ENCODE measurements around the gene STARD5. TPM values are rescaled to one million over a fixed set of nuclear protein-coding genes. Genes with fewer than 3 reads are reported as not detected.
A peak's percentile ranks its signal among the peaks of the same experiment; 100 is the strongest.

The STARD5 gene
- total and polyA plus RNA-seq, 2 experiments from 2014 or later = 3.8 to 10.1 TPM

DNA sequence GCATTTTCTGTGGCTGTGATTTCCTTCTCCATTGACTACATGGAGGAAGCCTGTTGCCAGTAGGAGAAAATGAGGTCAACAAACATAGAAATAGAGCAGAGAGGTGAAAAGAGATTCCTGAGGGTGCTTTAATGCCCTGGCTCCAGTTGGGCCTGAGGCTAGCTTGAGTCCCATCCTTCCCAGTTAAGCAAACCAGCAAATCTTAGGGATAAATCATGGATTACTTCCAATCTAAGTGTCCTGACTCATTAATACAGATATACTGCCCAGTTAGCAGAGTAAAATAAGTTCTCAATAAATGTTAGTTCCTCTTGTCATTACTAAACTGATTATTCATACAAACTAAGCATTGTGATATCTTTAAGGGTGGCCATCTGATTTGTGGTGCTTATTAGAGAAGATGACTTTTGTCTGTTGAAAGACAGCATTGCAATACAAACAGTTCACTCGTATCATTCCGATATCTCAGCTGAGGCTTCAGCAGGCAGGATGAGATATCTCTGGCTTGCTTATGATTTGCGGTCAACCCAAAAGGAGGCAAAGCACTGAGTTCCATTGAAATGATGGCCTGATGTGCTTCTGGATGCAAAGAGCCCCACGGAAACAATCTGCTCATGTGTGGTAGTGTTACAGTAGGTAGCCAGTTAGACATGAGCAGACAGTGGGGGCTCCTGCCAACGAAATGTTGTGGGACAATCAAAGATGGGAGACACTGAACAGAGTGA, 6.6 kb upstream of the STARD5 start:
- H3K27ac Mint-ChIP-seq = peak overlapping the region; percentile 26; the same call in 1 of the 2 replicates
- H3K36me3 Mint-ChIP-seq (ENCODE audit: low read depth) = no peaks in the 10 kb centered on the region
- Histone ChIP-seq H3K27me3 (ENCODE audit: insufficient read depth) (no peaks in the 10 kb centered on the region), H3K36me3 (ENCODE audit: insufficient read depth) (no peaks in the 10 kb centered on the region), H3K4me3 (no peak overlapping the region), H2AFZ (no peak overlapping the region), H4K20me1 (replicated peaks; ENCODE audit: insufficient read depth) (no peaks in the 10 kb centered on the region), H3K4me2 (no peak overlapping the region), H3K27ac (ENCODE audit: low read depth) (no peak overlapping the region), H3F3A (replicated peaks; ENCODE audit: low read depth) (no peaks in the 10 kb centered on the region), H3K9me2 (ENCODE audit: insufficient read depth) (no peaks in the 10 kb centered on the region), H3K4me1 (ENCODE audit: insufficient read depth) (no peaks in the 10 kb centered on the region), H3K79me2 (replicated peaks; ENCODE audit: insufficient read depth) (no peaks in the 10 kb centered on the region)
- H3K27me3 Mint-ChIP-seq (ENCODE audit: insufficient read depth, low read depth, poor library complexity) = peaks cover 8% of the 10 kb centered on the region
- no peak overlapping the region for H3K4me3 Mint-ChIP-seq
- no peak for DNase-seq (ENCODE audit: low spot score)
- no peaks in the 10 kb centered on the region for H3K9me3 Mint-ChIP-seq
- TF ChIP-seq POLR2AphosphoS5 (IDR thresholded peaks at IDR 0.05; ENCODE audit: low read depth) (no peak), CREB1 (CRISPR knock-in tag; IDR thresholded peaks at IDR 0.05; ENCODE audit: low read depth) (no peak), EZH2 (IDR thresholded peaks at IDR 0.05; ENCODE audit: low read depth, unreplicated experiment) (no peak), ZNF114 (CRISPR knock-in tag; IDR thresholded peaks at IDR 0.05) (no peak)
- TF ChIP-seq, protein P1, sequence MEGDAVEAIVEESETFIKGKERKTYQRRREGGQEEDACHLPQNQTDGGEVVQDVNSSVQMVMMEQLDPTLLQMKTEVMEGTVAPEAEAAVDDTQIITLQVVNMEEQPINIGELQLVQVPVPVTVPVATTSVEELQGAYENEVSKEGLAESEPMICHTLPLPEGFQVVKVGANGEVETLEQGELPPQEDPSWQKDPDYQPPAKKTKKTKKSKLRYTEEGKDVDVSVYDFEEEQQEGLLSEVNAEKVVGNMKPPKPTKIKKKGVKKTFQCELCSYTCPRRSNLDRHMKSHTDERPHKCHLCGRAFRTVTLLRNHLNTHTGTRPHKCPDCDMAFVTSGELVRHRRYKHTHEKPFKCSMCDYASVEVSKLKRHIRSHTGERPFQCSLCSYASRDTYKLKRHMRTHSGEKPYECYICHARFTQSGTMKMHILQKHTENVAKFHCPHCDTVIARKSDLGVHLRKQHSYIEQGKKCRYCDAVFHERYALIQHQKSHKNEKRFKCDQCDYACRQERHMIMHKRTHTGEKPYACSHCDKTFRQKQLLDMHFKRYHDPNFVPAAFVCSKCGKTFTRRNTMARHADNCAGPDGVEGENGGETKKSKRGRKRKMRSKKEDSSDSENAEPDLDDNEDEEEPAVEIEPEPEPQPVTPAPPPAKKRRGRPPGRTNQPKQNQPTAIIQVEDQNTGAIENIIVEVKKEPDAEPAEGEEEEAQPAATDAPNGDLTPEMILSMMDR (conservative IDR thresholded peaks at IDR 0.05; ENCODE audit: low read depth in 2 of 2) = no peak
- TF ChIP-seq, protein P2, sequence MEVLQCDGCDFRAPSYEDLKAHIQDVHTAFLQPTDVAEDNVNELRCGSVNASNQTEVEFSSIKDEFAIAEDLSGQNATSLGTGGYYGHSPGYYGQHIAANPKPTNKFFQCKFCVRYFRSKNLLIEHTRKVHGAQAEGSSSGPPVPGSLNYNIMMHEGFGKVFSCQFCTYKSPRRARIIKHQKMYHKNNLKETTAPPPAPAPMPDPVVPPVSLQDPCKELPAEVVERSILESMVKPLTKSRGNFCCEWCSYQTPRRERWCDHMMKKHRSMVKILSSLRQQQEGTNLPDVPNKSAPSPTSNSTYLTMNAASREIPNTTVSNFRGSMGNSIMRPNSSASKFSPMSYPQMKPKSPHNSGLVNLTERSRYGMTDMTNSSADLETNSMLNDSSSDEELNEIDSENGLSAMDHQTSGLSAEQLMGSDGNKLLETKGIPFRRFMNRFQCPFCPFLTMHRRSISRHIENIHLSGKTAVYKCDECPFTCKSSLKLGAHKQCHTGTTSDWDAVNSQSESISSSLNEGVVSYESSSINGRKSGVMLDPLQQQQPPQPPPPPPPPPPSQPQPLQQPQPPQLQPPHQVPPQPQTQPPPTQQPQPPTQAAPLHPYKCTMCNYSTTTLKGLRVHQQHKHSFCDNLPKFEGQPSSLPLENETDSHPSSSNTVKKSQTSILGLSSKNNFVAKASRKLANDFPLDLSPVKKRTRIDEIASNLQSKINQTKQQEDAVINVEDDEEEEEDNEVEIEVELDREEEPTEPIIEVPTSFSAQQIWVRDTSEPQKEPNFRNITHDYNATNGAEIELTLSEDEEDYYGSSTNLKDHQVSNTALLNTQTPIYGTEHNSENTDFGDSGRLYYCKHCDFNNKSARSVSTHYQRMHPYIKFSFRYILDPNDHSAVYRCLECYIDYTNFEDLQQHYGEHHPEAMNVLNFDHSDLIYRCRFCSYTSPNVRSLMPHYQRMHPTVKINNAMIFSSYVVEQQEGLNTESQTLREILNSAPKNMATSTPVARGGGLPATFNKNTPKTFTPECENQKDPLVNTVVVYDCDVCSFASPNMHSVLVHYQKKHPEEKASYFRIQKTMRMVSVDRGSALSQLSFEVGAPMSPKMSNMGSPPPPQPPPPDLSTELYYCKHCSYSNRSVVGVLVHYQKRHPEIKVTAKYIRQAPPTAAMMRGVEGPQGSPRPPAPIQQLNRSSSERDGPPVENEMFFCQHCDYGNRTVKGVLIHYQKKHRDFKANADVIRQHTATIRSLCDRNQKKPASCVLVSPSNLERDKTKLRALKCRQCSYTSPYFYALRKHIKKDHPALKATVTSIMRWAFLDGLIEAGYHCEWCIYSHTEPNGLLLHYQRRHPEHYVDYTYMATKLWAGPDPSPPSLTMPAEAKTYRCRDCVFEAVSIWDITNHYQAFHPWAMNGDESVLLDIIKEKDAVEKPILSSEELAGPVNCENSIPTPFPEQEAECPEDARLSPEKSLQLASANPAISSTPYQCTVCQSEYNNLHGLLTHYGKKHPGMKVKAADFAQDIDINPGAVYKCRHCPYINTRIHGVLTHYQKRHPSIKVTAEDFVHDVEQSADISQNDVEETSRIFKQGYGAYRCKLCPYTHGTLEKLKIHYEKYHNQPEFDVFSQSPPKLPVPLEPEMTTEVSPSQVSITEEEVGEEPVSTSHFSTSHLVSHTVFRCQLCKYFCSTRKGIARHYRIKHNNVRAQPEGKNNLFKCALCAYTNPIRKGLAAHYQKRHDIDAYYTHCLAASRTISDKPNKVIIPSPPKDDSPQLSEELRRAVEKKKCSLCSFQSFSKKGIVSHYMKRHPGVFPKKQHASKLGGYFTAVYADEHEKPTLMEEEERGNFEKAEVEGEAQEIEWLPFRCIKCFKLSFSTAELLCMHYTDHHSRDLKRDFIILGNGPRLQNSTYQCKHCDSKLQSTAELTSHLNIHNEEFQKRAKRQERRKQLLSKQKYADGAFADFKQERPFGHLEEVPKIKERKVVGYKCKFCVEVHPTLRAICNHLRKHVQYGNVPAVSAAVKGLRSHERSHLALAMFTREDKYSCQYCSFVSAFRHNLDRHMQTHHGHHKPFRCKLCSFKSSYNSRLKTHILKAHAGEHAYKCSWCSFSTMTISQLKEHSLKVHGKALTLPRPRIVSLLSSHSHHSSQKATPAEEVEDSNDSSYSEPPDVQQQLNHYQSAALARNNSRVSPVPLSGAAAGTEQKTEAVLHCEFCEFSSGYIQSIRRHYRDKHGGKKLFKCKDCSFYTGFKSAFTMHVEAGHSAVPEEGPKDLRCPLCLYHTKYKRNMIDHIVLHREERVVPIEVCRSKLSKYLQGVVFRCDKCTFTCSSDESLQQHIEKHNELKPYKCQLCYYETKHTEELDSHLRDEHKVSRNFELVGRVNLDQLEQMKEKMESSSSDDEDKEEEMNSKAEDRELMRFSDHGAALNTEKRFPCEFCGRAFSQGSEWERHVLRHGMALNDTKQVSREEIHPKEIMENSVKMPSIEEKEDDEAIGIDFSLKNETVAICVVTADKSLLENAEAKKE (CRISPR knock-in tag; IDR thresholded peaks at IDR 0.05) = no peak
- no peaks in the 10 kb centered on the region for H3K4me1 Mint-ChIP-seq
- no peak for ATAC-seq

Data from GM23338 (cell line).